HepG2 (cell line): ENCODE results near the gene SLC6A6. TPM values are rescaled to one million over a fixed set of nuclear protein-coding genes. Genes with fewer than 3 reads are reported as not detected.

ENCODE experiments used
- ATAC-seq: fragments of 200-7000 bp; cut with Tn5 transposase; 3 replicates; pipeline ENCODE4 v1.9.1; 2020; ENCODE audit warnings: mild to moderate bottlenecking, moderate library complexity
- BruUV-seq: library from RNA; stranded (reverse); fragments of 400-500 nt; replicated peaks from 2 replicates; lab custom pipeline; 2021; lab: Mats Ljungman, UMichigan
- CTCF ChIA-PET: fragments of 300-600 bp; formaldehyde crosslinking; extraction: SDS; loops from one replicate; lab custom pipeline; 2021; ENCODE audit warnings: low total read pairs, inconsistent platforms, low intra/inter-chr PET ratio; lab: Yijun Ruan, JAX
- POLR2A ChIA-PET: fragments of 350-600 bp; sonication (Branson Sonifier 250); formaldehyde crosslinking; loops from one replicate; lab custom pipeline; 2020; ENCODE audit warnings: antibody characterized with exemption, inconsistent platforms; lab: Yijun Ruan, JAX
- DNase-seq: peaks from one replicate; pipeline ENCODE4 v3.0.0-alpha.2; 2015; ENCODE audit warnings: low spot score
- FAIRE-seq: peaks from 3 replicates; lab custom pipeline; 2011; peaks lifted over from hg19 to GRCh38; lab: Jason Lieb, UNC
- H2AFZ ChIP-seq: one replicate; pipeline ENCODE4 v1.6.1; 2011; ENCODE audit warnings: low read length, inconsistent platforms
- H3K27ac ChIP-seq: fragments of 300-600 bp; 3 replicates; pipeline ENCODE4 v1.8.0; 2011; ENCODE audit warnings: mixed run types, mild to moderate bottlenecking, mixed read lengths, low read length, inconsistent platforms; ENCODE audit not compliant: insufficient read depth; ENCODE audit errors: extremely low read length
- H3K27me3 ChIP-seq, 2 experiments: fragments of 200-600 bp in 1 of 2; 2 replicates in 1 of 2; 3 replicates in 1 of 2; pipeline versions ENCODE4 v1.6.0 to v1.8.0; 2011; ENCODE audit warnings: low read length in 2 of 2, mild to moderate bottlenecking in 2 of 2, moderate library complexity in 2 of 2, inconsistent platforms in 1 of 2; ENCODE audit not compliant: insufficient read depth in 2 of 2, control insufficient read depth in 1 of 2
- H3K36me3 ChIP-seq, 2 experiments: fragments of 200-600 bp in 1 of 2; replicated peaks in 1 of 2; 2 replicates in 1 of 2; 3 replicates in 1 of 2; pipeline versions ENCODE4 v1.5.1 to v1.8.0; 2011; ENCODE audit warnings: low read length in 2 of 2, inconsistent platforms in 1 of 2; ENCODE audit not compliant: insufficient read depth in 2 of 2, control insufficient read depth in 1 of 2
- H3K4me1 ChIP-seq: 2 replicates; pipeline ENCODE4 v1.5.1; 2012; ENCODE audit warnings: low read length, inconsistent platforms; ENCODE audit not compliant: insufficient read depth
- H3K4me2 ChIP-seq: 2 replicates; pipeline ENCODE4 v1.6.0; 2011; ENCODE audit warnings: low read depth, low read length, inconsistent platforms
- H3K4me3 ChIP-seq, 3 experiments: fragments of 200-600 bp in 1 of 3; sonication (generic), shearing (Covaris generic) in 1 of 3; replicated peaks in 1 of 3; 2 replicates each; pipeline ENCODE4 v1.5.1; 2011 to 2016; ENCODE audit warnings: low read length in 3 of 3, inconsistent platforms in 2 of 3, low read depth in 2 of 3, mild to moderate bottlenecking in 2 of 3, control low read depth in 1 of 3, mixed read lengths in 1 of 3; ENCODE audit not compliant: insufficient read depth in 1 of 3
- H3K79me2 ChIP-seq: one replicate; pipeline ENCODE4 v1.6.1; 2011; ENCODE audit warnings: low read length, inconsistent platforms; ENCODE audit not compliant: insufficient read depth
- H3K9ac ChIP-seq: 2 replicates; pipeline ENCODE4 v1.6.0; 2011; ENCODE audit warnings: mild to moderate bottlenecking, low read depth, low read length, inconsistent platforms; ENCODE audit not compliant: insufficient read depth
- H3K9me3 ChIP-seq: 2 replicates; pipeline ENCODE4 v1.5.1; 2012; ENCODE audit warnings: mild to moderate bottlenecking, low read length
- H4K20me1 ChIP-seq: 2 replicates; pipeline ENCODE4 v1.6.0; 2011; ENCODE audit warnings: inconsistent platforms, mild to moderate bottlenecking, low read length, moderate library complexity; ENCODE audit not compliant: insufficient read depth
- HNRNPH1 ChIP-seq: fragments of 200-400 bp; formaldehyde crosslinking; optimal IDR thresholded peaks from 2 replicates; pipeline ENCODE3; 2017; ENCODE audit warnings: mild to moderate bottlenecking, low read depth, low read length
- MED8 ChIP-seq: sonication (generic); formaldehyde crosslinking; IDR thresholded peaks from 2 replicates; pipeline ENCODE4 v1.8.1; 2023; ENCODE audit warnings: mild to moderate bottlenecking, missing genetic modification reagents; ENCODE audit not compliant: insufficient replicate concordance
- THAP8 ChIP-seq: sonication (generic); formaldehyde crosslinking; IDR thresholded peaks from 2 replicates; pipeline ENCODE4 v1.5.1; 2020; ENCODE audit warnings: missing genetic modification reagents, mild to moderate bottlenecking, borderline replicate concordance
- ZNF513 ChIP-seq: sonication (generic); formaldehyde crosslinking; conservative IDR thresholded peaks from 2 replicates; pipeline ENCODE4 v1.5.0; 2020; ENCODE audit warnings: missing genetic modification reagents
- ZNF546 ChIP-seq: sonication (generic); formaldehyde crosslinking; conservative IDR thresholded peaks from 2 replicates; pipeline ENCODE4 v1.8.1; 2023; ENCODE audit warnings: mild to moderate bottlenecking, missing genetic modification reagents
- ZNF557 ChIP-seq: sonication (generic); formaldehyde crosslinking; IDR thresholded peaks from 2 replicates; pipeline ENCODE4 v1.4.0; 2020; ENCODE audit warnings: missing genetic modification reagents
- ZNF761 ChIP-seq: sonication (generic); formaldehyde crosslinking; conservative IDR thresholded peaks from 2 replicates; pipeline ENCODE4 v1.4.0; 2020; ENCODE audit warnings: mild to moderate bottlenecking, missing genetic modification reagents
- ZNF768 ChIP-seq: sonication (generic); formaldehyde crosslinking; IDR thresholded peaks from 2 replicates; pipeline ENCODE4 v1.4.0; 2020; ENCODE audit warnings: missing genetic modification reagents
- WGBS: methylation state at CpG from one replicate; pipeline ENCODE4 v1.1.6; 2017; ENCODE audit warnings: low lambda C conversion rate; 5-methylcytosine and 5-hydroxymethylcytosine counted together
- in situ Hi-C: cut with HindIII; loops from 2 replicates; pipeline ENCODE4 v1.10.0; 2017; ENCODE audit warnings: low pct_unique_long_range_greater_than_20kb; ENCODE audit not compliant: extremely low pct_ligation_motif_present
- intact Hi-C: fragments of 100-400 bp; cut with micrococcal nuclease; formaldehyde crosslinking; loops from one replicate; pipeline ENCODE4 v1.10.0; 2022; ENCODE audit not compliant: unreplicated experiment
- polyA plus RNA-seq, 8 experiments: library from polyadenylated mRNA; depleted of rRNA in 3 of 8; stranded (reverse) in 7 of 8; unstranded in 1 of 8; fragments of >200 nt; fragmentation: Illumina TruSeq in 4 of 8; extraction: Trizol in 4 of 8; gene quantifications; 2 replicates each; pipeline versions ENCODE4 v1.2.1 to v1.2.3, GENCODE V29; 2011 to 2016; ENCODE audit warnings: low read depth in 4 of 8, missing spikeins in 1 of 8, mixed read lengths in 1 of 8; ENCODE audit not compliant: insufficient read depth in 1 of 8
- total RNA-seq, 5 experiments: library from RNA; depleted of rRNA; stranded (reverse); fragments of >200 nt; fragmentation: Illumina TruSeq; extraction: Trizol; gene quantifications; 2 replicates each; pipeline ENCODE4 v1.2.3, GENCODE V29; 2016; ENCODE audit warnings: low read depth in 1 of 5

Gene SLC6A6
- total and polyA plus RNA-seq, 2 of the 13 experiments (the other 11 are each of a cell fraction or from before 2014, with no cell fraction given), result 14.1 to 20.7 TPM

- peaks cover 19 to 67% of the 10 kb centered on the region in 2 experiments; a peak in 4 of 5 replicates for H3K36me3 ChIP-seq
- ChIA-PET POLR2A (no interaction called here), CTCF (no interaction called here)
- BruUV-seq, result no TSS peak
- in situ Hi-C loops (no loop called here), intact Hi-C loops (no loop called here)
- no peak overlapping the region for H3K4me2 ChIP-seq
- FAIRE-seq, result no peak
- no peak overlapping the region for H3K4me3 ChIP-seq
- H3K27ac ChIP-seq, result no peak overlapping the region
- 97% methylated on average over 7 of the region's 8 CpGs for WGBS
- no peak for DNase-seq
- H3K4me1 ChIP-seq, result no peaks in the 10 kb centered on the region
- H3K79me2 ChIP-seq, result no peaks in the 10 kb centered on the region
- H3K9ac ChIP-seq, result no peak overlapping the region
- TF ChIP-seq MED8 (CRISPR knock-in tag), result no peak
- TF ChIP-seq HNRNPH1, result no peak
- no peak for TF ChIP-seq ZNF761
- TF ChIP-seq THAP8 (CRISPR knock-in tag), result no peak
- no peak for TF ChIP-seq ZNF557
- TF ChIP-seq ZNF513 (CRISPR knock-in tag), result no peak
- TF ChIP-seq ZNF768 (CRISPR knock-in tag), result no peak
- no peak for TF ChIP-seq ZNF546 (CRISPR knock-in tag)
- no peaks in the 10 kb centered on the region for H4K20me1 ChIP-seq
- no peaks in the 10 kb centered on the region for H3K27me3 ChIP-seq
- H2AFZ ChIP-seq, result no peak overlapping the region
- H3K9me3 ChIP-seq, result no peaks in the 10 kb centered on the region
- no peak for ATAC-seq
Observed at GRCh38 chr3:14478956-14479550, 76.6 kb downstream of the SLC6A6 start.
